Esophagus squamous epithelium (tissue), 5 donors: ENCODE results near the gene LRRC8C. TPM values are rescaled to one million over a fixed set of nuclear protein-coding genes. Genes with fewer than 3 reads are reported as not detected.

Experiments
- DNase-seq: peaks from one replicate; lab custom pipeline; 2025; lab: John Stamatoyannopoulos, UW
- H3K27ac ChIP-seq, 4 donors: fragments of 200-600 bp; sonication (generic); one replicate each; pipeline ENCODE4 v1.5.1; 2016 to 2019; ENCODE audit warnings: mild to moderate bottlenecking in 1 of 4
- H3K27me3 ChIP-seq, 4 donors: fragments of 200-600 bp; sonication (generic); 1 replicate in 3 of 4; 2 replicates in 1 of 4; pipeline versions ENCODE4 v1.5.1 to v1.6.0; 2017 to 2021; ENCODE audit warnings: antibody characterized with exemption in 1 of 4
- H3K36me3 ChIP-seq, 3 donors: fragments of 200-600 bp; sonication (generic); one replicate each; pipeline ENCODE4 v1.5.1; 2016 to 2019
- H3K4me1 ChIP-seq, 3 donors: fragments of 200-600 bp; sonication (generic); one replicate each; pipeline ENCODE4 v1.5.1; 2017 to 2019
- H3K4me3 ChIP-seq, 4 donors: fragments of 200-600 bp; sonication (generic); 1 replicate in 3 of 4; 2 replicates in 1 of 4; pipeline ENCODE4 v1.5.1; 2016 to 2019; ENCODE audit warnings: mild to moderate bottlenecking in 2 of 4, moderate library complexity in 1 of 4
- H3K9me3 ChIP-seq, 3 donors: fragments of 200-600 bp; sonication (generic); one replicate each; pipeline ENCODE4 v1.5.1; 2016 to 2019
- POLR2A ChIP-seq, 4 donors: fragments of 450-650 bp; IDR thresholded peaks; one replicate each; pipeline ENCODE4 v1.6.1; 2017; ENCODE audit warnings: antibody characterized with exemption in 4 of 4, mild to moderate bottlenecking in 4 of 4, moderate library complexity in 3 of 4
- WGBS, 2 donors: methylation state at CpG; one replicate each; pipeline ENCODE4 v1.1.5; 2018; 5-methylcytosine and 5-hydroxymethylcytosine counted together
- intact Hi-C: fragments of 100-400 bp; cut with DNase I; formaldehyde crosslinking; loops from one replicate; pipeline ENCODE4 v1.15.0; 2022
- total RNA-seq, 4 donors: library from RNA; depleted of rRNA; stranded (reverse); fragments of >200 nt; gene quantifications; one replicate each; pipeline ENCODE4 v1.1.0, GENCODE V29; 2016
- TF ChIP-seq, protein P1 (sequence below), 6 experiments: fragments of 450-650 bp in 4 of 6; fragments of 200-600 bp in 2 of 6; sonication (generic) in 2 of 6; IDR thresholded peaks; one replicate each; pipeline ENCODE4 v1.5.1; 2016 to 2019; ENCODE audit warnings: antibody characterized with exemption in 6 of 6, mild to moderate bottlenecking in 4 of 6, moderate library complexity in 4 of 6
- donor health status: DM: yes; HTN: yes; CAD: no.

The LRRC8C gene
- total RNA-seq, 4 donors from 2014 or later: 1.4 to 5.0 (median 3.2) TPM

DNA sequence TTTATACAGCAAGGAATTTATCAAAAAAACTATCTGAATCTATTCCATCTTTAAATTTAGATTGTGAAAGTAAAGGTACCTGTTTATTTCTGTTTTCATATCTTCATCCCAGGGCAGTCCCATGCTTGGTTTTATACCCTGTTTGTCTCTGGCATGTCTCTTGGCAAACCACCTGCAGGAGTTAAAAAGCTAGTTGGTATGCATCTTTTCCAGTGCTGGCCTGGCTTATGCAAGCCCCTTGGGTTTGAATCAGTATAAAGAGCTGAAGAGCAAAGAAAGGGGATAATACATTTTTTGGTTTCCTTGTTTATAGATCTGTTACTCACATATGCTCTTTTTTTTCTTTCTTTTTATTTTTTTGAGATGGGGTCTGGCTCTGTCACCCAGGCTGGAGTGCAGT is 37.8 kb downstream of the LRRC8C start:
- no peaks in the 10 kb centered on the region for H3K27me3 ChIP-seq
- H3K9me3 ChIP-seq: no peaks in the 10 kb centered on the region
- intact Hi-C loops: no loop called here
- H3K4me3 ChIP-seq: no peak overlapping the region
- peaks cover 0 to 12% (median 0%) of the 10 kb centered on the region in 3 donors for H3K4me1 ChIP-seq
- TF ChIP-seq, protein P1, sequence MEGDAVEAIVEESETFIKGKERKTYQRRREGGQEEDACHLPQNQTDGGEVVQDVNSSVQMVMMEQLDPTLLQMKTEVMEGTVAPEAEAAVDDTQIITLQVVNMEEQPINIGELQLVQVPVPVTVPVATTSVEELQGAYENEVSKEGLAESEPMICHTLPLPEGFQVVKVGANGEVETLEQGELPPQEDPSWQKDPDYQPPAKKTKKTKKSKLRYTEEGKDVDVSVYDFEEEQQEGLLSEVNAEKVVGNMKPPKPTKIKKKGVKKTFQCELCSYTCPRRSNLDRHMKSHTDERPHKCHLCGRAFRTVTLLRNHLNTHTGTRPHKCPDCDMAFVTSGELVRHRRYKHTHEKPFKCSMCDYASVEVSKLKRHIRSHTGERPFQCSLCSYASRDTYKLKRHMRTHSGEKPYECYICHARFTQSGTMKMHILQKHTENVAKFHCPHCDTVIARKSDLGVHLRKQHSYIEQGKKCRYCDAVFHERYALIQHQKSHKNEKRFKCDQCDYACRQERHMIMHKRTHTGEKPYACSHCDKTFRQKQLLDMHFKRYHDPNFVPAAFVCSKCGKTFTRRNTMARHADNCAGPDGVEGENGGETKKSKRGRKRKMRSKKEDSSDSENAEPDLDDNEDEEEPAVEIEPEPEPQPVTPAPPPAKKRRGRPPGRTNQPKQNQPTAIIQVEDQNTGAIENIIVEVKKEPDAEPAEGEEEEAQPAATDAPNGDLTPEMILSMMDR (IDR thresholded peaks at IDR 0.05): no peak
- TF ChIP-seq POLR2A (IDR thresholded peaks at IDR 0.05): no peak
- no peak for DNase-seq
- H3K36me3 ChIP-seq: no peaks in the 10 kb centered on the region
- no peak overlapping the region for H3K27ac ChIP-seq

DNA sequence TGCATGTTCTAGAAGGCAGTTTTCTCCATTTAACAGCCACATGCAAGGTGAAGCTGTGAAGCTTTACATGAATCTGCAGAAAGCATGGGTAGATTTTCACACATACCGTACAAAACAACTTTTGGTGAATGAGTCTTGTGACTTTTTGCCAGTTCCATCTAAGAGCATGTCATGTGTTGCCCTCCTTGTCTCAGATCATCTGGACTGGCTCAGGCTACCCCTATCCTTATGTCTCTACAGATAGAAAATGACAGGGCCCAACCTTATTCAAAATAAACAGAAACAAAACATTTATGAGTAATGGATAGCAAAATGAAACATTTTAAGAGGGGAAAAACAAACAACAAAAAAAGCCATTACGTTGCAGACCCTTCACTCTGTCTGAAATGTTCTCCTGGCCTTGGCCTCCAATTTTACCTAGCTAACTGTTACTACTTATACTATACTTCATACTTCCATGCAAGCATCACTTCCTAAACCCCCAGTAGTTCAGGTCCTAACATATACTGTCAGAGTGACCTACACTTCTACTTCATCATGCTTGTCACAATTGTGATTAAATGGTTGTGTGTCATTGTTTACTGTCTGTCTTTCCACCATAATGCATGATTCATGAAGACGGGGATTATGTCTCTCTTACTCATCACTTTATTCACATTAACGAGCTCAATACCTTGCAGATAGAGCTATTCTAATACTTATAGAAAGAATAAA is 39.0 kb downstream of the LRRC8C start:
- no peaks in the 10 kb centered on the region for H3K9me3 ChIP-seq
- TF ChIP-seq POLR2A (IDR thresholded peaks at IDR 0.05): no peak
- TF ChIP-seq, protein P1 (IDR thresholded peaks at IDR 0.05): no peak
- no peaks in the 10 kb centered on the region for H3K27me3 ChIP-seq
- H3K36me3 ChIP-seq: no peaks in the 10 kb centered on the region
- H3K4me3 ChIP-seq: no peak overlapping the region
- 47% methylated on average over 4 of the region's 4 CpGs for WGBS, 2 donors
- intact Hi-C loops: no loop called here
- H3K4me1 ChIP-seq: peaks cover 0 to 12% (median 0%) of the 10 kb centered on the region in 3 donors
- DNase-seq: no peak
- H3K27ac ChIP-seq: no peak overlapping the region

DNA sequence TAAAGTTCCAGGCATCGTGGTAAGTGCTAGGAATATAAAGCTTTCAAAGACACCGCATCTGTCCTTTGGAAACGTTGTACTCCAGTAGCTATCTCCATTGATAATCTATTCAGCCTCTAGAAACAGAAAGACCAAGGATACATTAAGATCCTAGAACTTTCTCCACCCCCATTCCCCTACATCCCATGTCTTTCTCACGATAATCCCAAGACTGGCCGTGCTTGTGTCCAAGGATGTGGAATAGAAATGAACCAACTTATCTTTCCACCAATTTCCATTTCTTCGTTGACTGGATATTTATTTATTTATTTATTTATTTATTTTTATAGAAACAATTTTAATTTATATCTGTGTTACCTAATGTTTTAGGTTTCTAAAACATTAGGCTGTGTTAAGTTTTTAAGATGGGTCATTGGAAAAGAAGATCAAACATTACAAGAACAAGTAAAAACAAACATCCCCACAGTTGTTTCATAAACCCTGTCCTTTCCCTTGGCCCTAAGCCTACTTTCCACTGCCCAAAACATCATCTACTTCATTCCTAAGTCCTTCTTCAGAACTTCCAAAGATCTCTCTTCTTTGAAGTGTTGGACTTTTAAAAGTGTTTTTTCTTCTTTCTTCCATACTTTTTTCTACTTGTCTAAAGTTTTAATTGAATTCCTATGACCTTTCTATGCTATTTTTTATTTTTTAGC is 39.7 kb downstream of the LRRC8C start:
- Histone ChIP-seq H3K27me3 (no peaks in the 10 kb centered on the region), H3K36me3 (no peaks in the 10 kb centered on the region), H3K4me3 (no peak overlapping the region), H3K9me3 (no peaks in the 10 kb centered on the region), H3K4me1 (peaks cover 0 to 9% (median 0%) of the 10 kb centered on the region in 3 donors), H3K27ac (no peak overlapping the region)
- DNase-seq: no peak
- intact Hi-C loops: no loop called here
- no peak for TF ChIP-seq POLR2A (IDR thresholded peaks at IDR 0.05)
- TF ChIP-seq, protein P1 (IDR thresholded peaks at IDR 0.05): no peak
- 67 to 69% methylated on average over 6 of the region's 6 CpGs for WGBS, 2 donors

DNA sequence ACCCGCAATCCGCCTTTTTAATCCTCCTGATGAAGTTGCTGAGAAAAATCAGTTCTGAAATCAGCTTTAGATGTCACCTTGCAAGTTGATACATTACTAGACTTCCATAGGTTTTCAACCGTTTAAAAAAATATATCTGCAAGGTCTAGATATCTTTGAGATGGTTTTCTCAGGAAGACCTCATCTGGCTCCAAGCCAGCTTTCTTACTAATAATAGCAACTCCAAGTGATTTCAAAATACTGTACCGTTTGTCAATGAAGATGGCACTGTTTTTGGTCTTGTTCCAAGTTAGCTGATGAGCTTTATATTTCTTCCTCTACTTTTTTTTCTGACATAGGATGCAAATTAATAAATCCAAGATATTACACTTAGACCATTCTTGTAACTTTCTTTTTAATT is 40.3 kb downstream of the LRRC8C start:
- Histone ChIP-seq H3K27me3 (no peaks in the 10 kb centered on the region), H3K27ac (no peak overlapping the region), H3K4me1 (peaks cover 0 to 8% (median 0%) of the 10 kb centered on the region in 3 donors), H3K9me3 (no peaks in the 10 kb centered on the region), H3K36me3 (no peaks in the 10 kb centered on the region), H3K4me3 (no peak overlapping the region)
- WGBS, 2 donors: 64 to 70% methylated on average over 4 of the region's 4 CpGs
- intact Hi-C loops: no loop called here
- TF ChIP-seq POLR2A (IDR thresholded peaks at IDR 0.05): no peak
- TF ChIP-seq, protein P1 (IDR thresholded peaks at IDR 0.05): no peak
- DNase-seq: no peak

DNA sequence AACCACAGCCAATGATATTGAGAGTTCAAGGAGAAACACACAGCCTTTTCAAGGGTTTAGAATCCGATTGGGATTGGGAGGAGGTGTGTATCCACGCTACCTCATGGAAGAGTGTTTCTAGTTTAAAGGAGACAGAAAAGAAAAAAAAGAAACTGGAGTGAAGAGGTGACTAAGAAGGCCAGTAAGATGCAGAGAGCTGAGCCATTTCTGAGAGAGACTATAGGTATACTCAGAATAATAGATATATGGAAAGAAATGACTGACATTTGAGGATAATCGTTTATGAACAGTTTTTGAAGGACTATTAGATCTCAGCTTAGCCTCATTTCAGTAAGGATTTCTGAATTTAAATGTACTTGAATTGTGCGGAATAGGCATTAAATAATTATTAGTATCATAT is 42.8 kb downstream of the LRRC8C start:
- peaks cover 0 to 8% (median 0%) of the 10 kb centered on the region in 3 donors for H3K4me1 ChIP-seq
- no peaks in the 10 kb centered on the region for H3K27me3 ChIP-seq
- no peaks in the 10 kb centered on the region for H3K9me3 ChIP-seq
- intact Hi-C loops: no loop called here
- no peak for TF ChIP-seq POLR2A (IDR thresholded peaks at IDR 0.05)
- TF ChIP-seq, protein P1 (IDR thresholded peaks at IDR 0.05): no peak
- no peak for DNase-seq
- 84 to 88% methylated on average over 4 of the region's 4 CpGs for WGBS, 2 donors
- H3K27ac ChIP-seq: no peak overlapping the region
- H3K4me3 ChIP-seq: no peak overlapping the region
- no peaks in the 10 kb centered on the region for H3K36me3 ChIP-seq
